ENCODE measurements around the gene SELE. TPM values are rescaled to one million over a fixed set of nuclear protein-coding genes. Genes with fewer than 3 reads are reported as not detected.
"Not testable (repeated sequence)": the region's sequence is repeated elsewhere in the genome, so short reads cannot be mapped to it uniquely, and the experiment has no call there.

Gene SELE
- total and polyA plus RNA-seq, 2 donors = 5.8 to 6.6 TPM

DNA sequence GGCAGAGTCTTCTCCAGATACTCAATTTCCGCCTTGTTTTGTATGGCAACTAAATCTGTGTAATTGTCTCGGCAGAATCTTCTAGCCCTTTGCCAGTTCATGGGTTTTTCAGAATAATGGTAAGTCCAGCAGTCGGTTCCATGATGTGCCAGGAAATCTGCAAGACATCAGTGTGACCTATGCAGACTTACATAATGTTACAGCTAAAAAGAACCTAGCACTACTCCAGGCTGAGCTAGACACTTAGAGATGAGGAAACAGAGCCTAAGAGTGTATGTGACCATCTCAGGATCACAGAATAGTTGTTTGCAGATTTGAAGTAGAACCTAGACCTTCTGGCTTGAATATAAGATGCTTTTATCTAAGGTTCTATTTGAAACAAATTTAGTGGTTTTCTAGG is 25.2 kb downstream of the SELE start:
- no peak overlapping the region for H3K27ac ChIP-seq (ENCODE audit: low read depth)
- H3K4me3 ChIP-seq (ENCODE audit: low read depth, low read length) = no peak overlapping the region
- DNase-seq (ENCODE audit: extremely low spot score) = no peak
- H3K4me1 ChIP-seq (ENCODE audit: insufficient read depth) = no peaks in the 10 kb centered on the region
- WGBS = 84% methylated on average over 3 of the region's 3 CpGs
- no peaks in the 10 kb centered on the region for H3K36me3 ChIP-seq (ENCODE audit: insufficient read depth)

DNA sequence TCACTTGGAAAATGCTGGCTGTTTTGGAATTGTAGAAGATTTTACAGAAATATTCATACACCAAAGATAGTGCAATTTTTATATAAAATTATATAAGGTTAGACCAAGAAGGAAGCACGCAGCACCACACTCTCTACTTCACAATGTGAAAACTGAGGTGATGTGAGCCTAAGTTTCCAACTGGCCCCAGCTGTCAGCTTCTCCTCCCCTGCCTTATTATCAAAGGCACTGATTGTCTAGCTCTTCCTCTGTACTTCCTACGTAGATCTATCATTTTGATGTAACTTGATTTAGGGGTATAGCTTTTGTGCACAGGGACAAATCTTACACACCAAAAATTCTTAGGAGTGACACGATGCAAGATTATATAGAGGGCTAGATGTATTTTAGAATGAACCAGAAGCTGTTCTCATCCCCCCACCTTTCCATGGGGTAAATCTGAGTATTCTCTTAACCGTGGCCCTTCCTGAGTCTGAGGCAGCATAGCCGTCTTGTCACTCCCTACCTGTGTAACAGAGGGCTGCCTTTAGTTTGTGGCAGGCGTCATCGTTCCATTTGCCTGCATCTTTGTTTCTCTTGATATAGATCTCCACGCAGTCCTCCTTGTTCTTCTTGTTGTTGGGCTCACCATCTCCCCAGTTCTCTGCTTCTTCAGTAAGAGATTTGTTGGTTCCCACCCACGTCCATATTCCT is 25.8 kb downstream of the SELE start:
- Histone ChIP-seq H3K4me1 (ENCODE audit: insufficient read depth) (no peaks in the 10 kb centered on the region), H3K4me3 (ENCODE audit: low read depth, low read length) (no peak overlapping the region), H3K27ac (ENCODE audit: low read depth) (no peak overlapping the region), H3K36me3 (ENCODE audit: insufficient read depth) (no peaks in the 10 kb centered on the region)
- 75% methylated on average over 9 of the region's 9 CpGs for WGBS
- DNase-seq (ENCODE audit: extremely low spot score) = no peak

DNA sequence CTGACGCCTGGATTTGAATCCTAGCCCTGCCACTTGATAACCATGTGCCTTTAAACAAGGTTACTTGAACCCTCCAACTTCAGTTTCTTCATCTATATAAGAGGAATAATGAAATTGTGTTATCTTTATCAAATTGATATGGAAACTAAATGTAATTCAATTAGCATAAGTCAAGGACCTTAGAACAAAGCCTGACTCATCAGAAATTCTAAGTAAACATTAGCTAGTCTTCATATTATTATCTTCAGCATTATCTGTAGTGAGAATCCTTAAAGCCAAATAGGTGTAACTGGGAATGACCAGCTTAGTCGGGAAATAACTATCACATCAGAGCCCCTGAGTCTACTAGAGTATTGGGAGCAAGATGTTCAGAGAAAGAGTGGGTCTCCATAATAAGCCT is 29.1 kb downstream of the SELE start:
- Histone ChIP-seq H3K27ac (ENCODE audit: low read depth) (no peak overlapping the region), H3K4me1 (ENCODE audit: insufficient read depth) (no peaks in the 10 kb centered on the region), H3K36me3 (ENCODE audit: insufficient read depth) (no peaks in the 10 kb centered on the region), H3K4me3 (ENCODE audit: low read depth, low read length) (no peak overlapping the region)
- DNase-seq (ENCODE audit: extremely low spot score) = no peak
- 77% methylated on average over 2 of the region's 2 CpGs for WGBS

DNA sequence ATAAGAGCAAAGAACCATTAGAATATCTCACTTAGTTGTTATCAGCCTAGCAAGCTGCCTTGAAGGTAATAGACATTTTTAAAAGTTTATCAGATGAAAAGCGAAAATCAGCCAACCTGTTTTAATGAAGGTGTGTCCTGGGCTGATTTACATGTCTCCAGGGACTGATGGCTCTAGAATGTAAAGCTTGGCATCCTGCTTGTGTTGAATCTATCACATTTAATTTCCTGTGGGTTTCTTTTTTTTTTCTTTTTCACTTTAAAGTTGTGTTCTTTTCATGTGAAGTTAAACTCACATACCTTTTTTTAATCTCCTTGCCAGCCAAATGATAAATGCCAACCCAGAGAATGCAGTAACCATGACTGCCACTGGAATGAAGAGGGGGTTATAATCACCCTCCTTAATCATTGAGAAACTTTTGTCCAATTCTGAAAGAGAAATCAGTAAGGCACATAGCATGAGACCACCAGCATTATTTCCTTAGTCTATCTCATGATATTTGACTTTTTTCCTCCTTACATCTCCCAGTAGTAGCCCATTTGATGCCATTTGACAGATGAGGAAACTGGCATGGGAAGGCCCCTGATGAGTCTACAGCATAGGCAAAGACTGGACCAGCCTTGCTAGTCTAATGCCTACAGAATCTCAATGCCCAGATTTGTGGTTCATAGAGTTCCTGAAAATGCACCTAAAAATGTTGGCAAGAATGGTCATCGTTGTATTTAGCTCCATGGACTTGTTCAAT is 32.4 kb downstream of the SELE start:
- WGBS = 70% methylated on average over 2 of the region's 2 CpGs
- Histone ChIP-seq H3K4me3 (ENCODE audit: low read depth, low read length) (no peak overlapping the region), H3K36me3 (ENCODE audit: insufficient read depth) (no peaks in the 10 kb centered on the region), H3K27ac (ENCODE audit: low read depth) (no peak overlapping the region), H3K4me1 (ENCODE audit: insufficient read depth) (no peaks in the 10 kb centered on the region)
- no peak for DNase-seq (ENCODE audit: extremely low spot score)

DNA sequence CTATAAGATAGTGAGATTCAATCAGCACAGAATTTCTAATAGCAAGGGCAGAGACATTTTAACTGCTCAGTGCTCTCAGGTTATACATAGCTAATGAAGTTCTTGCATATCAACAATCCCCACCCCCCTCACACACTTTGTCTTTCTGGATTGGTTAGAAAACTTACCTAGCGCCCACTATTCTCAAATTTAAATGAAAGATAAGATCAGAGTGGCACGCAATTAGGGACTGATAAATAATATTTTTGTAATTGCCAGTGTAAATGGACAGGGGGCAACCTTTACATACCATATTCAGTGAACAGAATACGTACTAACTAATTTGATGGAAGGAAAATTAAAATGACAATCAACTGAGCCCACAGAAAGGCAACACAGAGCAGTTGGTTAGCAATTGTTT is 34.2 kb downstream of the SELE start:
- no peaks in the 10 kb centered on the region for H3K4me1 ChIP-seq (ENCODE audit: insufficient read depth)
- no peaks in the 10 kb centered on the region for H3K36me3 ChIP-seq (ENCODE audit: insufficient read depth)
- no peak for DNase-seq (ENCODE audit: extremely low spot score)
- no peak overlapping the region for H3K27ac ChIP-seq (ENCODE audit: low read depth)
- 65% methylated on average over 3 of the region's 3 CpGs for WGBS
- no peak overlapping the region for H3K4me3 ChIP-seq (ENCODE audit: low read depth, low read length)

DNA sequence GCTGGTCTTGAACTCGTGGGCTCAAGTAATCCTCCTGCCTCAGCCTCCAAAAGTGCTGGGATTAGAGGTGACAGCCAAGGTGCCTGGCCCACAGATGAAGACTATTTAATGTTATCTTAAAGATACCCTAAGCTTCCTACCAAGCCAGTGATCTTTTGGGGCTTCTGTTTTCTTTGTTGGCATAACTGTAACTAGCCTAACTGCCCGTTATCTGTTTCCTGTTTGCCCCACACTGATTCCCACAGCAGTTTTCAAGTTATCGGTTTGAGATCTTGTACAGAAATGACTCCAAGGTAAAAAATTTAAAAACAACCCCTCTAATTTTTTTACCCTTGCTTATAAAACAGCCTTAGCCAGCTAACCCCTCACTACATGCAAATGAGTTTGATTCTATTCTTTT is 34.9 kb downstream of the SELE start:
- DNase-seq (ENCODE audit: extremely low spot score) = no peak
- H3K4me1 ChIP-seq (ENCODE audit: insufficient read depth) = no peaks in the 10 kb centered on the region
- H3K27ac ChIP-seq (ENCODE audit: low read depth) = no peak overlapping the region
- 65% methylated on average over 3 of the region's 3 CpGs for WGBS
- H3K36me3 ChIP-seq (ENCODE audit: insufficient read depth) = no peaks in the 10 kb centered on the region
- no peak overlapping the region for H3K4me3 ChIP-seq (ENCODE audit: low read depth, low read length)

DNA sequence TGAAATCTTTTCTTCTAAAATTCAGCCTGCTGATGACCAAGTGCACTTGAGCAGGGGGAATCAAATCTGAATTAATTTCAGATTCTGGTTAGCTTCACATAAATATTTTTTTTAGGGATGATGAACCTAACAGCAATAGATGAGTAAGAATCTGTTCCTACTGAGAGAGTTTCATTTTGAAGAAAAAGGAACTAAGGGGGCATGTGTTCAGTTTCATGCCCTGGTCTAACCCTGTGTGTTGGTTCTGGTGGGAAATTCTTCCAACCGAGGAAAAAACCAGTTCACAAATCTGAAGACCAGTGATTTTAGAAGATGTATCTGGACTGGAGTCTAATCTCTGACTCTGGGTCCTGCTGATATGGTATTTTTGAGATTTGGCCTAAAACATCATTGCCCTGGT is 36.1 kb downstream of the SELE start:
- H3K4me3 ChIP-seq (ENCODE audit: low read depth, low read length) = no peak overlapping the region
- 74% methylated on average over 1 of the region's 1 CpG for WGBS
- no peak for DNase-seq (ENCODE audit: extremely low spot score)
- H3K36me3 ChIP-seq (ENCODE audit: insufficient read depth) = no peaks in the 10 kb centered on the region
- no peak overlapping the region for H3K27ac ChIP-seq (ENCODE audit: low read depth)
- H3K4me1 ChIP-seq (ENCODE audit: insufficient read depth) = no peaks in the 10 kb centered on the region

DNA sequence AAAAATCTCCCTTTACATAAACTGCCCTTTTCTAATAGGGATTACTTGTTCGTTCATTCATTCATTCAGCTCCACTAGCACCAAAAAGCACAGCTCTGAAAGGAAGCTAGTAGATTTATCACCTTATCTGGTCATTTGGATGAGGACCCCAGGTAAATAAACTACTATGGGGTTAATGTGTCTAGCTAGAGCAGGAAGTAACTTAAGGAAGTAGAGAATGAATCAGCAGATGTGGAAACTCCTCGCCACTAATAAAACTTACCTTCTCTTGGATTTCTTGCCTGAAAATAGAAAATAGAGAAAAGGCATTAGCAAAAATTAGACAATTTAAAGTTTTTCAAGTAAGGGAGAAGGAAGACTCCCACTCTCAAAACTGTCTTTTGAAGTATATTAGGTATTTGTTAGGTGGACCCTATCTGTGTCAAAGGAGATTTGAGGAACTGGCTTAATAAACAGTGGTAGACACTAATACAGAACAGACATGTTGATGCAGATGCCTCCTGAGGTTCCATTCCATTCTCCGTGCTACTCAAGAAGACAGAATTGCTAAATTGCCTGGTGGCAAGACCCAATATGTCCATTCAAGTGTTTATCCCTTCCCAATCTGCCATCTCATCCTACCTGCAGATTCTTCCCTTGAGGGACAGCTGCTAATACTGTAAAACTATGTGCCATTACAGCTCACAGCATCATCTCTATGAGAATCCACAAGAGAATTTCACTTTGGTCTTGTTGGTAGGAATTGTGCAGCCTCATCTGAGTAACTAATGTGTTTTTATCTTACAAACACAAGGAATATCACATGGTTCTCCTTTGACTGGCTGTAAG is 37.4 kb downstream of the SELE start:
- DNase-seq (ENCODE audit: extremely low spot score) = no peak
- no peak overlapping the region for H3K4me3 ChIP-seq (ENCODE audit: low read depth, low read length)
- no peaks in the 10 kb centered on the region for H3K4me1 ChIP-seq (ENCODE audit: insufficient read depth)
- H3K36me3 ChIP-seq (ENCODE audit: insufficient read depth) = no peaks in the 10 kb centered on the region
- no peak overlapping the region for H3K27ac ChIP-seq (ENCODE audit: low read depth)
- 64% methylated on average over 3 of the region's 3 CpGs for WGBS

DNA sequence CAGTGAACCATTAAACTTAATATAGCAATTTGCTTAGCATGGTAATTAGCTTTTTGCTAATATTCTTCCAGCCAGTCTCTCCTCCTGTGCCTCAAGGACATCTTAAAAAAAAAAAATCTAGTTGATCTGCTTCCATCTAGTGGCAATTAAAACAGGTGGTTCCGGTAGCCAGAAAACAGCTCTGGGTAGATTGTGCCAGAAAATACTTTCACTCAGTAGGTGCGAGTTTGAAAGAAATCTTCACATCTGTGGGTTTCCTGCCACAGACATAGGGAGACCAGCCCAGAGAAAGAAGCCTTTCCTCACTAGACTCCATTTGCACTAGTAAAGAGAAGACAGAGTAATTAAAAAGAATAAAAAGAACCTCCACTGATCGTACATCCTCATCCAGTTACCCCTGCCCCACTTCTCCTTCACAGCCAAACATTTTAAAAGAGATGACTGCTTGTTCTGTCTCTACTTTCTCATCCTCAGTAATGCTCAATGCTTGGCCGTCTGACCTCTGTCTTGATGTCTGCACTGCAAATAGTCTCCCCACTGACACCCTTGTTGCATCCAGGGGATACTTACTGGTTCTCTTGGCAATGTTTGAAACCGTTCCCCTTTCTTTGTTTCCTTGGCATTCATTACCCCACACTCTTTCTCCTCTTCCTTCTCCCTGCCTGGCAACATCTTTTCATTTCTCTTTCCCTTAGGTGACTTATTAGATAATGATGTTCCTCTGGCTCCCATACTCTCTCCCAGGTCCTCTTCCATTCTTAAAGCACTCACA is 39.4 kb downstream of the SELE start:
- no peak overlapping the region for H3K27ac ChIP-seq (ENCODE audit: low read depth)
- no peak for DNase-seq (ENCODE audit: extremely low spot score)
- H3K4me3 ChIP-seq (ENCODE audit: low read depth, low read length) = no peak overlapping the region
- WGBS = 64% methylated on average over 5 of the region's 5 CpGs
- no peaks in the 10 kb centered on the region for H3K36me3 ChIP-seq (ENCODE audit: insufficient read depth)
- H3K4me1 ChIP-seq (ENCODE audit: insufficient read depth) = no peaks in the 10 kb centered on the region

DNA sequence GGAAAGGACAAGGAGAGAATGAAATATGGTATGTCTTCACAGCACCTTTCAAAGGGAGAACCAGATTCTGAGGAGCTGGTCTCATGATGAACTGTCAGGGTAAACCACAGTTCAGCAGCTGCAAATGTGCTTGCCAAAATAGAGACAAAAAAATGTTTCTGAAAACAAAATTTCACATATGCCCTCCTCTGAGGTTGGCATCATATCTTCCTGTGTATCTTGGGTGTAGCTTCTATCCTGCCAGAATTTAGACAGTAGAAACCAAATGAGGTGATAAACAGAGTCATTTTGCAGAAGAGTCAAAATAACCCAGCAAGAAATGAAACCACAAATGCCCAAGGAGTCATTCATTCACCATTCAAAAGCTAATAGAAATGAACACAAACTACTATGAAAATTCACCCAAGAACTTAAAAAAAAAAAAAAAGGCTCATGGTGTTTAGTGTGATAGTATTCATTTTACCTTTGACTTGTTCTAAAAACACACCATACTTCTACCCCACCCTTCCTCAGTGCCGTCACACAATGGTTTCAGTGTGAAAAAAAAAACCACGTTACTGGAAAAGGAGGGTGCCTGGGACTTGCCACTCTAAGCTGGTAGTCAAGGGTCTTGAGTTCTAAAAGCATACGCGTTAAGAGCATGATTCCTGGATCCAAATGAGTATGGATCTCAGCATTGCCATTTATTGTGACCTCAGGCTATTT is 41.0 kb downstream of the SELE start:
- Histone ChIP-seq H3K27ac (ENCODE audit: low read depth) (no peak overlapping the region), H3K36me3 (ENCODE audit: insufficient read depth) (no peaks in the 10 kb centered on the region), H3K4me3 (ENCODE audit: low read depth, low read length) (no peak overlapping the region), H3K4me1 (ENCODE audit: insufficient read depth) (no peaks in the 10 kb centered on the region)
- no peak for DNase-seq (ENCODE audit: extremely low spot score)
- WGBS = 77% methylated on average over 4 of the region's 4 CpGs

DNA sequence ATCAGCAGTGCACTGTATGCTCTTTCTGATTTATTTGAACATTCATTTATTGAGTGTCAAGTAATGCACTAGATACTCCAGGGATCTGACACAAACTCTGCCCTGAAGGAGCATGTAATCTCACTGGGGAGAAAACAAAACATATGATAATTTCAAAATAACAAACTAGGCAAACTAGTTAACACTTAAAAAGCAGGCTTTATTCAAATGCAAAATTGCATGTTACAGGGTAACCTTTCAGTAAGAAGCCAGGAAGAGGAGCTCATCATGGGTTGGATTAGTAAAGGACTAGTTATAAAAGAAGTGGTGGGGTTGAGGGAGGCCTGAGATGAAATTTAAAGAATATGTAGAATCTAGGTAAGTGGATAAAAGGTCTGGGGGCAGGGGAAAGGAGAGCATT is 43.4 kb downstream of the SELE start:
- H3K27ac ChIP-seq (ENCODE audit: low read depth) = no peak overlapping the region
- no peaks in the 10 kb centered on the region for H3K4me1 ChIP-seq (ENCODE audit: insufficient read depth)
- no peaks in the 10 kb centered on the region for H3K36me3 ChIP-seq (ENCODE audit: insufficient read depth)
- no peak for DNase-seq (ENCODE audit: extremely low spot score)
- H3K4me3 ChIP-seq (ENCODE audit: low read depth, low read length) = no peak overlapping the region

DNA sequence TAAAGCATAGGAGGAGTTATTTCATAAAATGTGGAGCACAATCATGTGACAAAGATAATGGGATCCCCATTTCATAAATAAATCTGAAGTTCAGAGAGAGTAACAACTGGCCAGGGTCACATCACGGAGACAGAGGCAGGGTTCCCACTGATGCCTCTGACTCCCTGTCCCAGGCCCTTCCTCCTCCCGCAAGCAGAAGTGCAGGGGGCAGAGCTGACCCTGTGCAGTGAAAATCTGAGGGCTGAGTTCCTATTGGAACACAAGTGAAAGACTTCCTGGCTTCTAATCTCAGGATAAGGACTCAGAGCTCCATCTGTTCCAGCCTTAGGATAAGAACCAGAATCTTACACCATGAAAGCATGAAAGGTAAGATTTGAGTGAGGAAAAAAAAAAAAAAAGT is 44.5 kb downstream of the SELE start:
- WGBS = 43% methylated on average over 2 of the region's 2 CpGs
- no peak for DNase-seq (ENCODE audit: extremely low spot score)
- no peaks in the 10 kb centered on the region for H3K4me1 ChIP-seq (ENCODE audit: insufficient read depth)
- no peaks in the 10 kb centered on the region for H3K36me3 ChIP-seq (ENCODE audit: insufficient read depth)
- H3K27ac ChIP-seq (ENCODE audit: low read depth) = no peak overlapping the region
- no peak overlapping the region for H3K4me3 ChIP-seq (ENCODE audit: low read depth, low read length)

DNA sequence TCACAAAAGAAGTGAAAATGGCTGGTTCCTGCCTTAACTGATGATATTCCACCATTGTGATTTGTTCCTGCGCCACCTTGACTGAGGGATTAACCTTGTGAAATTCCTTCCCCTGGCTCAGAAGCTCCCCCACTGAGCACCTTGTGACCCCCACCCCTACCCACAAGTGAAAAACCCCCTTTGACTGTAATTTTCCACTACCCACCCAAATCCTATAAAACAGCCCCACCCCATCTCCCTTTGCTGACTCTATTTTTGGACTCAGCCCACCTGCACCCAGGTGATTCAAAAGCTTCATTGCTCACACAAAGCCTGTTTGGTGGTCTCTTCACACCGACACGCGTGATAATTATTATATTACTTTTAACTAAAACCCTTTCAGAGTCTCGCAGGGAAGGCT is 45.5 kb downstream of the SELE start:
- WGBS = 94% methylated on average over 5 of the region's 5 CpGs
- not testable (repeated sequence) for H3K4me1 ChIP-seq (ENCODE audit: insufficient read depth)

More for the DNA sequence above, 45.5 kb downstream of the SELE start:
- H3K36me3 ChIP-seq (ENCODE audit: insufficient read depth); DNase-seq (ENCODE audit: extremely low spot score); H3K27ac ChIP-seq (ENCODE audit: low read depth); H3K4me3 ChIP-seq (ENCODE audit: low read depth, low read length): not testable (repeated sequence)

Data from urinary bladder (tissue), 4 donors.